Suppressor macrophage treated with lipopolysaccharide for 1 hour (primary cell): ENCODE measurements around the gene ERBB2.

Experiments
- DNase-seq, 3 donors: peaks; one replicate each; pipeline ENCODE4 v3.0.0-alpha.2; 2020 to 2022

The ERBB2 gene

GRCh38 chr17:39699818-39700147 lies at the start of gene ERBB2:
Gene ERBB2, plus strand, starts transcription at chr17:39700064. Its CDS starts 175 bp downstream, at chr17:39700239.
- peak in 1 of 3 donors; percentile 52 for DNase-seq

- no peak for DNase-seq
Measured at GRCh38 chr17:39650121-39650579, 49.7 kb upstream of the ERBB2 start.

GRCh38 chr17:39651923-39652586 lies 47.8 kb upstream of the ERBB2 start:
- DNase-seq = no peak

DNA sequence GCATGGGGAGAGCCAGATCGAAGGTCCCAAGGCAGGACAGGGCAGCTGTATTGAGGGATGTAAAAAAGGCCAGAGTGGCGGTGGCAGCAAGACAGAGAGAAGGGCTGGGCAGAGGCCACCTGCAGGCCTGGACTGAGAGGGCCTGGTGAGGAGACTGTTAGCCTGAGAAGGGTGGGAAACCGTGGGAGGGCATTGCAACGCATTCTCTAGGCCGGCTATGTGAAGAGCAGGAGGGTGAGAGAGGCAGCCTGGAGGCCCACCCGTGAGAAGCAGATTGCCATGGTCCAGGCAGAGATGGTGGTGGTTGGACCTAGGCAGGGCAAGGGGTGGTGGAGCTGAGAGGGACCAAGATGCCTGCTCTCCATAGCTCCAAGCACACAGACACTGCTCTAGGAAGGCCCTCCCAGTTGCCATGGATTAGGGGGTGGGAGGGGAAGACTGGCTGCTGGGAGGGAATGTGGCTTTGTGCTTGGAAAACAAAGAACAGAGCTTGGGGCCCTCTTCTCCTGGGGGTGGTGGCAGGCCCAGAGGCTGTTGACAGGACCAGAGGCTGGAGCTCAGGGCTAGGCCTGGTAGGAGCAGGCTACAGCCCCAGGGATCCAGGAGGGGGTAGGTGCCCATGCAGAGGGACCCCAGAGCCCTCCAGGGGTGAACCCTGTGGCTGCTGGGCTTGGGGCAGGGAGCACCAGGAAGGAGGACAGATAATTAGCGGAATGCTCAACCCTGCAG lies 47.1 kb upstream of the ERBB2 start:
- no peak for DNase-seq

DNA sequence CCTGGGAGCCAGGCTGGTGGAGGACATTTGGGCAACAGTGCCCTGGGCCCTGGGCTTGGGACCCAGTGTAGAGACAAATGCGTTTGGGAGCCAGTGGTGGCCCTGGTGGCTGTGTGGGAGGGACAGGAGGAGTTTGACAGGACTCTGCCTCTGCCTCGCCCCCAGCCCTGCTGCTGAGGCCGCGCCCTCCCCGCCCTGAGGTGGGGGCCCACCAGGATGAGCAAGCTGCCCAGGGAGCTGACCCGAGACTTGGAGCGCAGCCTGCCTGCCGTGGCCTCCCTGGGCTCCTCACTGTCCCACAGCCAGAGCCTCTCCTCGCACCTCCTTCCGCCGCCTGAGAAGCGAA lies 46.6 kb upstream of the ERBB2 start:
- DNase-seq = no peak

- peak; percentile 81 to 92 (median 85) for DNase-seq
Measured at GRCh38 chr17:39653662-39654331, 46.1 kb upstream of the ERBB2 start.

- no peak for DNase-seq
Measured at GRCh38 chr17:39655105-39655504, 44.8 kb upstream of the ERBB2 start.

DNA sequence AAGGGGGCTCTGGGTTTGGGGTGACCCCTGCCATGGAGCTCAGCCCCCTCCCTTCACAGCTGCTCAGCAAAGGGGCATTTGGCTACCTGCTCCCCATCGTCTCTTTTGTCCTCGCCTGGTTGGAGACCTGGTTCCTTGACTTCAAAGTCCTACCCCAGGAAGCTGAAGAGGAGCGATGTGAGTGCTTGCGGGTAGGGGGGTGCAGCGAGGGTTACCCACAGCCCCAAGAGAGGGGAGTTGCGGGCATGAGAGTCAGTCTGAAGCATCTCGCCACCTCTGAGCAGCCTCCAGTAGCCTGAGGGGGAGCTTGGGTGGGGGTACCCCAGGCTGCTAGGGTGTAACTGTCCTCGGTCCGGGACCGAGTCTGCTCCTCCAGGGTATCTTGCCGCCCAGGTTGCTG lies 41.5 kb upstream of the ERBB2 start:
- no peak for DNase-seq

- no peak for DNase-seq
Measured at GRCh38 chr17:39658760-39659159, 41.1 kb upstream of the ERBB2 start.

DNA sequence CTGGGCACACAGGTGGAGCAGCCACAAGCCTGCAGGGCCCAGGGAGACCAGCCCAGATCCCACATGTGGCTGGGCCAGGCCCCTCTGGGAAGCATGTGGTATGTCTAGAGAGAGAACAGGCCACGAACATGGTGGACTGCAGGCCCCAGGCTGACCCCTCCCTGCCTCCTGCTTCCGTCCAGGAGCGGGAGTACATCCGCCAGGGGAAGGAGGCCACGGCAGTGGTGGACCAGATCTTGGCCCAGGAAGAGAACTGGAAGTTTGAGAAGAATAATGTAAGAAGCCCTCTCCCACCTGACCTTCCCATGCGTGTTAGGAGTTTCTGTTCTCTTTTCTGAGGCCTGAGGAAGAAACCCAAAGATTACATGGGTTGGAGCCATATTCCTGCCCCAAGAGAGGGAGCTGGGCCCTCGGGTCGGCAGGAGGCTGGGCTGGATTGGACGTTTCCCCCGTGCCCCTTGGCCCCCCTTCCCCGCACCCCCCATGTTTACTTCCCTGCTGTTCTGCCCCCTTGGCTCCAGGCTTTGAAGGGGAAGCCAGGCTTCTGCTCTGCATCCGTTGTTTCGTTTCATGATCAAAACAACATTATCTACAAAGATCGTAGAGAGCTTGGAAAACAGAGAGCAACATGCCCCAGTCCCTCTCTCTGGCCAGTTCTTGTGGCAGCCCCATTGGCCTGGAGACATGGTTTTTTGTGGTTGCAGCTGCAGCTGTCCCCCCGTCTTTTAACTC lies 40.4 kb upstream of the ERBB2 start:
- peak; percentile 48 to 53 (median 49) for DNase-seq

DNA sequence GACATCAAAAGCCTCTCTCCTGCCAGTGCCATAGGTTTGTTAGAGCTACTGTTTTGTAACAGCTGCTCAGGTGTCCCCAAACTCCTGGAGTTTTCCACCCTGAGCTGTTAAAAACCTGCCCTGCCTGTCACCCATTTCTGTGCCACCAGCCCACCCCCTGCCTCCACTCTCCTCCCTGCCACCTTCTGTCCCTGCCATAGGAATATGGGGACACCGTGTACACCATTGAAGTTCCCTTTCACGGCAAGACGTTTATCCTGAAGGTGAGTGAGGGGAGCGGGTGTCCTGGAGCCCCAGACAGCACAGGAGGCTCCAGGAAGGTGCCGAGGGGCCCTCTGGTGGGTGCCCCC lies 39.9 kb upstream of the ERBB2 start:
- DNase-seq = no peak

- DNase-seq = no peak
Measured at GRCh38 chr17:39660397-39661385, 39.2 kb upstream of the ERBB2 start.

DNA sequence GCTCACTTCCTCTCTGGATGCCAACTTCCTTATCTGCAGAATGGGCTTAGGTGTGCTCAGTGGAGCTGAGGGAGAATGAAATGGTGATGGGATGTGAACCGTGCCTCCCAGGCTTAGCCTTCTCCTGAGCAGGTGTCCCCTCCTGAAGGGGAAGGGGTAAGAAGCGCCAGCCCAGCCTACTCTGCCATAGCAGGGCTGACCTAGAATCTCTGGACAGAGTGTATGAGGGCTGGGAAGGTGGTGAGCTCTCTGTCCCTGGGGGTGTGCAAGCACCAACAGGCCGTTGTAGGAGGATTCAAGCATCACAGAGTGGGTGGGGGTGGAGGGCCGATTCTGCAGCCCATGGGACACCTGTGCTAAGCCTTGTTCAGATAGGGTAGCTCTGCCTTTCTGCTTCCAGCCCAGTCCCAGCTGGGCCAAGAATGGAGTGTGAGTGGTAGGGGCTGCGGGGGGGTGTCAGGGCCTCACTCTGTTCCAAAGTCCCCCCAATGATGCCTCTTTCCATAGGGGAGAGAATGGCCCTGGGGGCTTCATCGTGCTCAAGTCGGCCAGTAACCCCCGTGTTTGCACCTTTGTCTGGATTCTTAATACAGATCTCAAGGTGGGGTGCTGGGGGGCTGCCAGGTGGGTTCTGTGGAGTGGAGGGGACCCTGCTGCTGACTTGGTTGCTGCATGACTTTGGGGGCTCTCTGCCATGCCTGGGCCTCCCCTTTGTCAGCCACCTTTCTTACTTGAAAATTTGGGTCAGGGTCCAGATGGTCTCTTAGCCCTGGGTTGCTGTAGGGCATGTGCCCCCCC lies 37.9 kb upstream of the ERBB2 start:
- no peak for DNase-seq

- no peak for DNase-seq
Measured at GRCh38 chr17:39662551-39663339, 37.1 kb upstream of the ERBB2 start.

DNA sequence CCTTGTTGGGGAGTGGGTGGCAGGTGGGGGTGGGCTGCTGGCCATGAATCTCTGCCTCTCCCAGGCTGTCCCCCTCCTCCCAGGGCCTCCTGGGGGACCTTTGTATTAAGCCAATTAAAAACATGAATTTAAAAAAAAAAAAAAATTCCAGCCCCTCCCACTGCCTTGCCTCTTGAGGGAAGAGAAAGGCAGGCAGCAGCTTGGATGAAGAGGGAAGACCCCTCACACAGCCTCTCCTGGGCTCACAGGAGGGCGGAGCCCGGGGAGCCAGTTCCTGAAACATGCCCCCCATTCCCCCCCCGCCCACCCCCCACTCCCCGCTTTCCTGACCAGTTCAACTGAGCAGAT lies 36.5 kb upstream of the ERBB2 start:
- no peak for DNase-seq

DNA sequence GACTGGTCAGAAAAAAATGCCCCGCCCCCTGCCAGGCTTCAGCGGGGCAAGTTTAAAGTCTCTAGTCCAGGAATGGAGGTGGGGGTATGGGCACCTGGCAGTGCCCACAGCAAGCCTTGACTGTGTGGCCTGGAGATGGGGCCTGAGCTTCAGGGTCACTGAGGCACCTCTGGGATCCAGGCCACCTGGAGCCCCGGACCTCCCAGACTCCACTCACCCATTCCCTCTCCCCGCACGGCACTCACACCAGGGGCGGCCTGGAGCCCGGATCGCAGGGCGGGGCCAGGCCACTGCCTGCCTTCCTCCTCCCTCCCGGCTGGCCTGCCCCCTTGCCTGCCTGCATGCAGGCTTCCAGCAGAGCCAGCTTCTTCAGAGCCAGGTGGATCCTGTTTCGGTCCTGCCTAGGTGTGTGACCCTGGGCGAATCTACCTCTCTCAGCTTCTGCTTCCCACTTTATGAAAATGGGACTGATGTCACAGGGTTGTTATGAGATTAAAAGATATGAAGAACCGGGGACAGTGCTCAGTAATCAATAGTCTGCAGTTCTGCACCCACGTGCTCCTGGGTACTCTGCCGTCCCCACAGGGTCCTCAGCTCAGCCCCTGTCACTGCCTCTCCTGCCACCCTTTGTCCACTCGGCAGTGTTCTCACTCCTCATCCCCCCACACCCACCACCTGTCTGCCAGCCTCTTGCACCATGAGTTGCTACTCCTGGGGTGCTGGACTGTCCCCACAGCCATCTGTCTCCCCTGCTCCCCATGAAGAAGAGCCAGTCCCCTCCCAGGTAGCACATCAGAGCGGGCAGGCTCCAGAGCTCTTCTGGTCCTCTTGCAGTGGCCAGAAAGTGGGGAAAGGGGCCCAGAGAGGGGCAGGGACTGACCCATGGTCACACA lies 35.9 kb upstream of the ERBB2 start:
- no peak for DNase-seq

DNA sequence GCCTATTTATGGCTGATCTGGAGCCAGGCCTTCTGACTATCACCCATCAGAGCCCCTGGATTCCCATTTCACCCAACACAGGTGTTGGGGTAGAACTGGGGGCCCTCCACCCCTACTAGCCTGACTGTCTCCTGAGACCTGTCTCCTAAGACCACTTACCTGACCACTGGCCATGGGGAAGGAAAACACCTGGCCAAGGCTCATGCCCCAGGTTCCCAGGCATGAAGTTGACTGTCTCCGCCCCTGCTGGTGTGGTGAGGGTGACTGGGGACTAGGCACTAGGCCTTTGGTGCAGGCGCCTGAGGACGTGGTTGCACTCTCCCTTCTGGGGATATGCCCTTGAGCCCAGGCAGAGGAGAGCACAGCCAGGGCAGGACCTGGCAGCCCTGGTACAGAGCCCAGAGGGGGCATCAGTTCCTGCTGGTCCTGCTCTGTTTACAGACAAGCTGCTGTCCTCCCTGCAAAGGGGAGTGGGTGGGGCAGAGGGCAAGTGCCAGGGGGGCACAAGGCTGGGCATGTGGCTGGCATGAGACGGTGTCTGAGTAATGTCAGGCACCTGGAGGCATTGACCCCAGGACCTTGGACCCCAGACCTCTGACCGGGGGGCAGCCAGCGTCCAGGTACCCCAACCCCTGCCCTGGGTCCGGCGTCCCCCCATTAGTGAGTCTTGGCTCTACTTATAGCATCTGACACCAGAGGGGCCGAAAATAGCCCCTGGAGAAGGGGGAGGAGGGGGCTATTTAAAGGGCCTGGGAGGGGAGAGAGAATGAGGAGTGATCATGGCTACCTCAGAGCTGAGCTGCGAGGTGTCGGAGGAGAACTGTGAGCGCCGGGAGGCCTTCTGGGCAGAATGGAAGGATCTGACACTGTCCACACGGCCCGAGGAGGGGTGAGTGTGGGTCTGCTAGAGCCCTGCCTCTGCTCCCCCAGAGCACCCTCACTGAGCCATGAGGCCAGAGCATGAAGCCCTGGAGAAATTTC lies 35.0 kb upstream of the ERBB2 start, which contains the start of gene TCAP:
TSS of gene TCAP (plus strand) at position 769 of the 981 bp plus-strand sequence. CDS start at position 780, 11 bp downstream.
- no peak for DNase-seq

GRCh38 chr17:39665642-39666224 lies 34.1 kb upstream of the ERBB2 start:
- DNase-seq = no peak
